IPS DF 6.9 (cell line): ENCODE results near the gene KDM2A.

Experiments
- DNase-seq: peaks from one replicate; pipeline ENCODE4 v3.0.0-alpha.2; 2013; ENCODE audit warnings: low read depth, low spot score
- H3K27ac ChIP-seq: one replicate; pipeline ENCODE4 v1.5.1; 2013; ENCODE audit warnings: low read length, control low read depth
- H3K27me3 ChIP-seq: 2 replicates; pipeline ENCODE4 v1.6.1; 2013; ENCODE audit warnings: mild to moderate bottlenecking, low read length; ENCODE audit not compliant: control insufficient read depth, insufficient read depth
- H3K36me3 ChIP-seq: 2 replicates; pipeline ENCODE4 v1.6.1; 2013; ENCODE audit warnings: low read length; ENCODE audit not compliant: control insufficient read depth, insufficient read depth
- H3K4me1 ChIP-seq: 2 replicates; pipeline ENCODE4 v1.6.1; 2013; ENCODE audit warnings: low read length; ENCODE audit not compliant: control insufficient read depth, insufficient read depth
- H3K4me3 ChIP-seq: 2 replicates; pipeline ENCODE4 v1.5.1; 2013; ENCODE audit warnings: mild to moderate bottlenecking, low read length
- H3K9me3 ChIP-seq: 2 replicates; pipeline ENCODE4 v1.6.1; 2013; ENCODE audit warnings: low read length, inconsistent platforms; ENCODE audit not compliant: control insufficient read depth, insufficient read depth
- WGBS: extraction: QIAGEN DNeasy Blood & Tissue Kit; methylation state at CpG from one replicate; pipeline ENCODE4 v1.1.7; 2013; ENCODE audit warnings: mixed read lengths, missing lambda C conversion rate; ENCODE audit not compliant: insufficient read length, insufficient coverage; 5-methylcytosine and 5-hydroxymethylcytosine counted together

The KDM2A gene

GRCh38 chr11:67247946-67248550 is 129.0 kb downstream of the KDM2A start:
- Histone ChIP-seq H3K27me3 (no peaks in the 10 kb centered on the region), H3K4me1 (no peaks in the 10 kb centered on the region), H3K9me3 (no peaks in the 10 kb centered on the region), H3K36me3 (peaks cover 48% of the 10 kb centered on the region), H3K27ac (no peak overlapping the region), H3K4me3 (no peak overlapping the region)
- no CpG with 5 or more reads among the region's 5 CpGs for WGBS
- no peak for DNase-seq

- Histone ChIP-seq H3K9me3 (no peaks in the 10 kb centered on the region), H3K4me3 (no peak overlapping the region), H3K36me3 (peaks cover 53% of the 10 kb centered on the region), H3K4me1 (no peaks in the 10 kb centered on the region), H3K27me3 (no peaks in the 10 kb centered on the region), H3K27ac (no peak overlapping the region)
- no peak for DNase-seq
Observed at GRCh38 chr11:67248653-67249052, 129.6 kb downstream of the KDM2A start.

DNA sequence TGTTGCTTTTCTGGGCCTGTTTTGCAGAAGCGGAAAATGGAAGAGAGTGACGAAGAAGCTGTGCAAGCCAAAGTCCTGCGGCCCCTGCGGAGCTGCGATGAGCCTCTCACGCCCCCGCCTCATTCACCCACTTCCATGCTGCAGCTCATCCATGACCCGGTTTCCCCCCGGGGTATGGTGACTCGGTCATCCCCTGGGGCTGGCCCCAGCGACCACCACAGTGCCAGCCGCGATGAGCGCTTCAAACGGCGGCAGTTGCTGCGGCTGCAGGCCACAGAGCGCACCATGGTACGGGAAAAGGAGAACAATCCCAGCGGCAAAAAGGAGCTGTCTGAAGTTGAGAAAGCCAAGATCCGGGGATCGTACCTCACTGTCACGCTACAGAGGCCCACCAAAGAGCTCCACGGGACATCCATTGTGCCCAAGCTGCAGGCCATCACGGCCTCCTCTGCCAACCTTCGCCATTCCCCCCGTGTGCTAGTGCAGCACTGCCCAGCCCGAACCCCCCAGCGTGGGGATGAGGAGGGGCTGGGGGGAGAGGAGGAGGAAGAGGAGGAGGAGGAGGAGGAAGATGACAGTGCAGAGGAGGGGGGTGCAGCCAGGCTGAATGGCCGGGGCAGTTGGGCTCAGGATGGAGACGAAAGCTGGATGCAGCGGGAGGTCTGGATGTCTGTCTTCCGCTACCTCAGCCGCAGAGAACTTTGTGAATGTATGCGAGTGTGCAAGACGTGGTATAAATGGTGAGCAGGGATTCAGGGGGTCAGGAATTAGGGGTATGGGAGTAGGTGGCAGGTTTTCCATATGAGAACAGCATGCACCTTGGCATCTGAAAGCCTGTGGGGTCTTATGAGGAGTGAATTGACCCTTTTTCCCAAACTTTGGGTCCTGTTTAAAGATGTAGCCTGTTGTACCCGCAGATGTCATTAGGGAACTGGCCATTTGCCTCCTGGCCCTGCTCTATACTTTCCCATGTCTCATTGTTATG is 131.3 kb downstream of the KDM2A start:
- Histone ChIP-seq H3K4me1 (no peaks in the 10 kb centered on the region), H3K36me3 (peaks cover 66% of the 10 kb centered on the region), H3K27me3 (no peaks in the 10 kb centered on the region), H3K27ac (no peak overlapping the region), H3K4me3 (no peak overlapping the region), H3K9me3 (no peaks in the 10 kb centered on the region)
- no peak for DNase-seq
- 100% methylated on average over 2 of the region's 37 CpGs for WGBS

DNA sequence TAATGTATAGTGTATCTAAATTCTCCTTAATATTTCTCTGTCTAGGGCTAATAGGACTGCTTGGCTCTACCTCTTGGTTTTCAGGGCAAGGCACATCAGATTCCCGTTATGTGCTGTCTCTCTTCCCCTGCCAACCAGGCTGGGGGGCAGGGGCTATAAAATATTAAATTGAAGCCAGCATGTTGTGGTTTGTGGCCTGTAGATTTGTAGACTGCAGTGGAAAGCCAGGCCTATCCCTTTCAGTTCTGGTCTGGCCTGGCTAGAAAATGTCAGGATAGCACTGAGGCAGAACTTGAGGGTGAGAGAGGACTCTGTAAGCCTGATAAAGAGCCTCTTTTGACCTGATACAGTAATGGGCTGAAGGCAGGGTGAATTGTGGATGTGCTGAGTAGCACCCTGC is 132.8 kb downstream of the KDM2A start:
- no peak overlapping the region for H3K4me3 ChIP-seq
- H3K9me3 ChIP-seq, result no peaks in the 10 kb centered on the region
- no peak for DNase-seq
- no peaks in the 10 kb centered on the region for H3K27me3 ChIP-seq
- H3K4me1 ChIP-seq, result no peaks in the 10 kb centered on the region
- no peak overlapping the region for H3K27ac ChIP-seq
- H3K36me3 ChIP-seq, result peaks cover 66% of the 10 kb centered on the region
- WGBS, result no CpG with 5 or more reads among the region's 1 CpG

DNA sequence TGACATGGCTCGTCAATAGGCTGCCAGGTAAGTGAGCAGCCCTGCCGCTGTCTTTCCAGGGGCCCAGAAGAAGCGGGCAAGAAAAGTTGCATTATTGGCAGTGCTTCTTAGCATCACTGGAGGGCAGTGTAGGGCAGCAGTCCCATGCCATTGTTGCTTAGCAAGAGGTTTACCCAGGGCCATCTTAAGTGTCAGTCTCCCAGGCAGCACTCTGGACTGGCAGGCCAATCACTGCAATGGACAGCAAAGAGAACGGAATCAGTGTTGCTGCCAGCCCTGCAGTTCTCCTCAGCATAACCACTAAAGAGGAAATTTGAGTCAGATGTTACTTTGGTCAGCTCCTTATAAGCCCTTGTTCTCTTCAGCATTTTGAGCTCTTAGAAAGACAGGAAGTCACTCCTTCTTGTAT is 133.8 kb downstream of the KDM2A start:
- WGBS, result no CpG with 5 or more reads among the region's 4 CpGs
- no peaks in the 10 kb centered on the region for H3K27me3 ChIP-seq
- H3K36me3 ChIP-seq, result peaks cover 65% of the 10 kb centered on the region
- no peaks in the 10 kb centered on the region for H3K9me3 ChIP-seq
- H3K4me1 ChIP-seq, result no peaks in the 10 kb centered on the region
- no peak for DNase-seq
- H3K4me3 ChIP-seq, result no peak overlapping the region
- no peak overlapping the region for H3K27ac ChIP-seq

DNA sequence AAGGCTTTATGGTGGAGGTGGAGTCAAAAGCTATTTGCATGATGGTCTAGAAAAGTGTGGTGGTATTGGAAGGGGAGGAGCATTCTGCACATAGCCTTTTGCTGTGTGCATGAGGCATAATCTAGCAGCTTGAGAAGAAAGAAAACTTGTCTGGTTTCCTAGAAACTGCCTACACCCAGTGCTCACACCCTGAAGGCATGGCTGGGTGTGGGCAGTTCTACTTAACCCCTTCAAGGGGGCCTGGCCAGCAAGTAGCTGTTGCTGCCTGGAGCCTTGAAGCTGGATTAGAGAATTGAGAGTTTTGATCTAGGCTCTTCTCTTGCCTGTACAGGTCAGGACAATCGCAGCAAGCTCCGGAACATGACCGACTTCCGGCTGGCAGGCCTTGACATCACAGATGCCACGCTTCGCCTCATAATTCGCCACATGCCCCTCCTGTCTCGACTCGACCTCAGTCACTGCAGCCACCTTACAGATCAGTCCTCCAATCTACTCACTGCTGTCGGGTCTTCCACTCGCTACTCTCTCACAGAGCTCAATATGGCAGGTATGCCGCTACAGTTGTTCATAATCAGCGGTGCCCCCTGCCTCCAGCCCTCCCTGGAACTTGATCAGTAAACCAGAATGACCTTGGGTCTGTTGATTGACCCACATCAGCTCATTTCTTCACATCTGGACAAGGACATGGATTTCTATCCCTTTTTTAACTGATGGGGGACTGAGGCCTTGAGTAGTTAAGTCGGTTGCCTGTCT is 135.0 kb downstream of the KDM2A start:
- no peaks in the 10 kb centered on the region for H3K9me3 ChIP-seq
- no peak overlapping the region for H3K4me3 ChIP-seq
- no peak overlapping the region for H3K27ac ChIP-seq
- H3K4me1 ChIP-seq, result no peaks in the 10 kb centered on the region
- peaks cover 56% of the 10 kb centered on the region for H3K36me3 ChIP-seq
- no peak for DNase-seq
- no CpG with 5 or more reads among the region's 14 CpGs for WGBS
- H3K27me3 ChIP-seq, result no peaks in the 10 kb centered on the region

DNA sequence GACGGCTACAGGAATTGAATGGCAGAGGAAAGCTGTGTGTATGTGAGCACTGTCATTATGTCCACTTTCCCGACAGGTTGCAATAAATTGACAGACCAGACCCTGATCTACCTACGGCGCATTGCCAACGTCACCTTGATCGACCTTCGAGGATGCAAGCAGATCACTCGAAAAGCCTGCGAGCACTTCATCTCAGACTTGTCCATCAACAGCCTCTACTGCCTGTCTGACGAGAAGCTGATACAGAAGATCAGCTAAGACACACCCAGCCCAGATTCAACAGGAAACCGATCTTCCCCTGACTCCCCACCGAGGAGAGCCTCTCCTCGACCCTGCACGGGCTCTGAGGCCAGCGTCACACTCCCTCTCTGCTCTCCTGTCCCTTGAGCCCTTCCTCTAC is 135.7 kb downstream of the KDM2A start:
- Histone ChIP-seq H3K9me3 (no peaks in the 10 kb centered on the region), H3K27me3 (no peaks in the 10 kb centered on the region), H3K4me1 (no peaks in the 10 kb centered on the region), H3K27ac (no peak overlapping the region), H3K36me3 (peaks cover 51% of the 10 kb centered on the region), H3K4me3 (no peak overlapping the region)
- no CpG with 5 or more reads among the region's 15 CpGs for WGBS
- no peak for DNase-seq

- no CpG with 5 or more reads among the region's 10 CpGs for WGBS
- Histone ChIP-seq H3K9me3 (no peaks in the 10 kb centered on the region), H3K4me3 (no peak overlapping the region), H3K27ac (no peak overlapping the region), H3K27me3 (no peaks in the 10 kb centered on the region), H3K4me1 (no peaks in the 10 kb centered on the region), H3K36me3 (peaks cover 46% of the 10 kb centered on the region)
- DNase-seq, result no peak
Observed at GRCh38 chr11:67255353-67255752, 136.3 kb downstream of the KDM2A start.

DNA sequence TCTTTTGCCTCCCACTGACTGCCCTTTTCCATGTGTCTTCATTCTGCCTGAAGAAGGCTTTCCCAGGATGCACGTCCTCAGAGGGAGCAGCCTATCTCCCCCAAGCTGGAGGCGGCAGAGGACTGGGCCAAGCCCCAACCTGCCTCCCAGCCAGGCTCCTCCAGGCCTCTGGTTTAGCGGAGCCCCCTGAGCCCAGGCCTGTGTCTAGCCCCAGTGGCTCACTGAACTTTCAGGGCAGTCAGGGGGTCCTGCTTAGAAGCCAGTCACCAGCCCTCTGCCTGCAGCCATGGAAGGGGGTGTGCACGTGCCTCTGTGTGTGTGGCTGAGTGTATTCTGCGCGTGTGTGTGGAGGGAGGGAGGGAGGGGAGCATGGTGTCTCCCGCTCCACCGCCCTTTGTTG is 136.8 kb downstream of the KDM2A start:
- H3K27ac ChIP-seq, result no peak overlapping the region
- no peak for DNase-seq
- H3K9me3 ChIP-seq, result no peaks in the 10 kb centered on the region
- WGBS, result no CpG with 5 or more reads among the region's 8 CpGs
- no peaks in the 10 kb centered on the region for H3K4me1 ChIP-seq
- no peak overlapping the region for H3K4me3 ChIP-seq
- H3K27me3 ChIP-seq, result no peaks in the 10 kb centered on the region
- H3K36me3 ChIP-seq, result peaks cover 42% of the 10 kb centered on the region

DNA sequence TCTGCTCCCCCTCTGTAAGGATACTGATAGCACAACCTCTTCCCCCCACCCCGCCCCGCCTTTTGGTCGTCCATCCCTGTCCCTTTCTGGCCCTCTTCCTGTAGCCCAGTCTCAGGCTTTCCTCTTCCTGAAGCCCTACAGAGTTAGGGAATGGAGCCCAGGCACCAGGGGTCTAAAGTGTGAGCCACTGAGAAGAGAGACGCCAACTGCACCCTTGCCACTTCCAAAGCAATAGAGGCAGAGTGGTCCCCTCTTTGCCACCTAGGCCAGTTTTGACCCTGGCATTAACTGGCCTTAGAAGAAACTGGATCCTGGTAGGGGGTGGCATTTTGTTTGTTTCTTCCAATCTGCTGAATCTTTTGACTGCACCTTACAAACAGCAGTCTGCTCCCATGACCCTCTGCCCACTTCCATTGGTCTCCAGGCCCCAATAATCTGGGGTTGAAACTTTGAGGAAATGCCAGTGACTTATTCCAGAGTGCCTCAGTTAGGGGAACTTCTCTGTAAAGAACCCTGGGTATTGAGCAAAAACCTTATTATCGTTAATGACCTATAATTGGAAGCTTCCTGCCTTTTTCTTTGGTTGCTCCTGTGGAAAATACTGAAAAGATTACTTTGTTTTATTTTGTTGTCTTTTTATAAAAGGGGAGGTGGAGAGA is 137.5 kb downstream of the KDM2A start:
- Histone ChIP-seq H3K4me3 (no peak overlapping the region), H3K36me3 (peaks cover 39% of the 10 kb centered on the region), H3K4me1 (no peaks in the 10 kb centered on the region), H3K9me3 (no peaks in the 10 kb centered on the region), H3K27ac (no peak overlapping the region), H3K27me3 (no peaks in the 10 kb centered on the region)
- WGBS, result no CpG with 5 or more reads among the region's 5 CpGs
- DNase-seq, result no peak
